GM21723 (cell line): ENCODE results near the gene RCN2.
"Not testable (repeated sequence)": the region's sequence is repeated elsewhere in the genome, so short reads cannot be mapped to it uniquely, and the experiment has no call there.

ENCODE experiments used
- ATAC-seq: cut with Tn5 transposase; IDR thresholded peaks from one replicate; pipeline ENCODE4 v1.9.1; 2021; ENCODE audit warnings: mild to moderate bottlenecking, moderate library complexity; ENCODE audit not compliant: unreplicated experiment

RCN2 gene

GRCh38 chr15:76930831-76931396 is 635 bp upstream of the RCN2 start:
- ATAC-seq = no peak

GRCh38 chr15:76932135-76932966 is 802 bp downstream of the RCN2 start:
- no peak for ATAC-seq

- no peak for ATAC-seq
These were observed 4.1 kb downstream of the RCN2 start for GRCh38 chr15:76935620-76936019.

- ATAC-seq = no peak
These were observed 5.1 kb downstream of the RCN2 start for GRCh38 chr15:76936671-76937070.

GRCh38 chr15:76938752-76939151 is 7.2 kb downstream of the RCN2 start:
- no peak for ATAC-seq

GRCh38 chr15:76939715-76940114 is 8.2 kb downstream of the RCN2 start:
- ATAC-seq = no peak

GRCh38 chr15:76941636-76942035 is 10.1 kb downstream of the RCN2 start:
- ATAC-seq = no peak

- no peak for ATAC-seq
These were observed 10.8 kb downstream of the RCN2 start for GRCh38 chr15:76942331-76942730.

- no peak for ATAC-seq
These were observed 14.0 kb downstream of the RCN2 start for GRCh38 chr15:76945494-76946093.

GRCh38 chr15:76947454-76947853 is 15.9 kb downstream of the RCN2 start:
- no peak for ATAC-seq

- ATAC-seq = no peak
These were observed 19.7 kb downstream of the RCN2 start for GRCh38 chr15:76951220-76951619.

- no peak for ATAC-seq
These were observed 22.4 kb downstream of the RCN2 start for GRCh38 chr15:76953913-76954312.

GRCh38 chr15:76954744-76955143 is 23.2 kb downstream of the RCN2 start:
- ATAC-seq = no peak

GRCh38 chr15:76961268-76962011 is 29.9 kb downstream of the RCN2 start:
- ATAC-seq = no peak

- ATAC-seq = no peak
These were observed 30.9 kb downstream of the RCN2 start for GRCh38 chr15:76962337-76963013.

GRCh38 chr15:76963596-76963995 is 32.0 kb downstream of the RCN2 start:
- no peak for ATAC-seq

GRCh38 chr15:76964157-76964556 is 32.6 kb downstream of the RCN2 start:
- ATAC-seq = no peak

- not testable (repeated sequence) for ATAC-seq
These were observed 34.5 kb downstream of the RCN2 start for GRCh38 chr15:76966051-76966450.

- no peak for ATAC-seq
These were observed 35.5 kb downstream of the RCN2 start for GRCh38 chr15:76967067-76967466.

- ATAC-seq = no peak
These were observed 36.8 kb downstream of the RCN2 start for GRCh38 chr15:76968306-76968705.
